ENCODE results near the gene LTBP1. TPM values are rescaled to one million over a fixed set of nuclear protein-coding genes. Genes with fewer than 3 reads are reported as not detected.
"Not testable (repeated sequence)": the region's sequence is repeated elsewhere in the genome, so short reads cannot be mapped to it uniquely, and the experiment has no call there.

LTBP1 gene
- total RNA-seq, 4 donors from 2014 or later = 5.1 to 12.9 (median 10.7) TPM

- 70 to 73% methylated on average over 2 to 3 of the region's 6 CpGs for WGBS, 2 donors
Observed at GRCh38 chr2:32977228-32977758, 30.5 kb downstream of the LTBP1 start.

GRCh38 chr2:32981612-32982011 is 34.9 kb downstream of the LTBP1 start:
- Histone ChIP-seq H3K9me3 (no peaks in the 10 kb centered on the region), H3K27ac (no peak overlapping the region), H3K36me3 (no peaks in the 10 kb centered on the region), H3K27me3 (no peaks in the 10 kb centered on the region), H3K4me1 (no peaks in the 10 kb centered on the region), H3K4me3 (replicated peaks in 1 of 3) (no peak overlapping the region)
- DNase-seq = no peak
- 87 to 96% methylated on average over 4 of the region's 4 CpGs for WGBS, 2 donors
- intact Hi-C loops (cut with DNase I) = no loop called here
- TF ChIP-seq POLR2A (IDR thresholded peaks at IDR 0.05) (no peak), CTCF (IDR thresholded peaks at IDR 0.05) (no peak)

More at GRCh38 chr2:32977228-32977758, 30.5 kb downstream of the LTBP1 start:
- no peaks in the 10 kb centered on the region for H3K36me3 ChIP-seq
- DNase-seq = no peak
- H3K9me3 ChIP-seq = no peaks in the 10 kb centered on the region
- intact Hi-C loops (cut with DNase I) = no loop called here
- no peak overlapping the region for H3K4me3 ChIP-seq (replicated peaks in 1 of 3)
- H3K4me1 ChIP-seq = no peaks in the 10 kb centered on the region
- TF ChIP-seq POLR2A (IDR thresholded peaks at IDR 0.05) (no peak), CTCF (IDR thresholded peaks at IDR 0.05) (no peak)
- H3K27ac ChIP-seq = no peak overlapping the region
- H3K27me3 ChIP-seq = no peaks in the 10 kb centered on the region

GRCh38 chr2:32983193-32983924 is 36.6 kb downstream of the LTBP1 start:
- intact Hi-C loops (cut with DNase I); H3K4me3 ChIP-seq (replicated peaks in 1 of 3); H3K4me1 ChIP-seq; DNase-seq; H3K27ac ChIP-seq; H3K27me3 ChIP-seq; H3K9me3 ChIP-seq; H3K36me3 ChIP-seq: not testable (repeated sequence)
- WGBS, 2 donors = 85 to 88% methylated on average over 5 of the region's 5 CpGs

- Histone ChIP-seq H3K36me3 (no peaks in the 10 kb centered on the region), H3K27me3 (no peaks in the 10 kb centered on the region), H3K9me3 (no peaks in the 10 kb centered on the region), H3K4me1 (no peaks in the 10 kb centered on the region), H3K4me3 (replicated peaks in 1 of 3) (no peak overlapping the region), H3K27ac (no peak overlapping the region)
- TF ChIP-seq POLR2A (IDR thresholded peaks at IDR 0.05) (no peak), CTCF (IDR thresholded peaks at IDR 0.05) (no peak)
- DNase-seq = no peak
- intact Hi-C loops (cut with DNase I) = no loop called here
- 93 to 95% methylated on average over 4 of the region's 4 CpGs for WGBS, 2 donors
Observed at GRCh38 chr2:32986480-32986879, 39.7 kb downstream of the LTBP1 start.

GRCh38 chr2:32988525-32988924 is 41.8 kb downstream of the LTBP1 start:
- 73 to 94% methylated on average over 3 of the region's 3 CpGs for WGBS, 2 donors
- intact Hi-C loops (cut with DNase I) = no loop called here
- H3K27ac ChIP-seq = no peak overlapping the region

More at GRCh38 chr2:32988525-32988924, 41.8 kb downstream of the LTBP1 start:
- no peak for TF ChIP-seq POLR2A (IDR thresholded peaks at IDR 0.05)
- TF ChIP-seq CTCF (IDR thresholded peaks at IDR 0.05) = no peak
- H3K36me3 ChIP-seq = no peaks in the 10 kb centered on the region
- no peaks in the 10 kb centered on the region for H3K4me1 ChIP-seq
- H3K4me3 ChIP-seq (replicated peaks in 1 of 3) = no peak overlapping the region
- DNase-seq = no peak
- H3K27me3 ChIP-seq = no peaks in the 10 kb centered on the region
- H3K9me3 ChIP-seq = no peaks in the 10 kb centered on the region
